ENCODE data around the gene CDK5R2.

CDK5R2 gene

GRCh38 chr2:219010162-219010756 is 50.8 kb downstream of the CDK5R2 start:
- DNase-seq: no peak

GRCh38 chr2:219010873-219011272 is 51.4 kb downstream of the CDK5R2 start:
- no peak for DNase-seq
